PC-3 (cell line): Measurements from ENCODE around the gene TMOD4. TPM values are rescaled to one million over a fixed set of nuclear protein-coding genes. Genes with fewer than 3 reads are reported as not detected.

ENCODE experiments used
- ATAC-seq: fragments of 200-7000 bp; cut with Tn5 transposase; 2 replicates; pipeline ENCODE4 v1.9.1; 2020; ENCODE audit warnings: mild to moderate bottlenecking, moderate library complexity
- BruUV-seq: library from RNA; stranded (reverse); fragments of 400-500 nt; replicated peaks from 2 replicates; lab custom pipeline; 2021; lab: Mats Ljungman, UMichigan
- CTCF ChIA-PET: fragments of 300-600 bp; sonication (Branson Sonifier 250); formaldehyde crosslinking; loops from one replicate; lab custom pipeline; 2022; ENCODE audit warnings: antibody characterized with exemption; lab: Charles Lee
- POLR2A ChIA-PET: fragments of 300-600 bp; sonication (Branson Sonifier 250); formaldehyde crosslinking; loops from one replicate; lab custom pipeline; 2022; ENCODE audit warnings: antibody characterized with exemption; ENCODE audit not compliant: unreplicated experiment; lab: Charles Lee
- DNase-seq: peaks from one replicate; pipeline ENCODE4 v3.0.0-alpha.2; 2015
- H2AFZ ChIP-seq: fragments of 300-600 bp; sonication (generic); 2 replicates; pipeline ENCODE4 v1.6.0; 2016; ENCODE audit warnings: antibody characterized with exemption, low read length
- H3F3A ChIP-seq: fragments of 300-600 bp; sonication (generic); one replicate; pipeline ENCODE4 v1.6.0; 2017; ENCODE audit warnings: antibody characterized with exemption, low read length, control low read depth, mild to moderate bottlenecking; ENCODE audit not compliant: unreplicated experiment
- H3K27ac ChIP-seq: fragments of 300-600 bp; sonication (generic); 2 replicates; pipeline ENCODE4 v1.5.1; 2016; ENCODE audit warnings: mild to moderate bottlenecking, low read length
- H3K27me3 ChIP-seq: fragments of 300-600 bp; sonication (generic); 2 replicates; pipeline ENCODE4 v1.6.1; 2016; ENCODE audit warnings: low read length, mixed read lengths
- H3K36me3 ChIP-seq: fragments of 300-600 bp; sonication (generic); 2 replicates; pipeline ENCODE4 v1.6.1; 2016; ENCODE audit warnings: low read depth, mixed run types, low read length, mixed read lengths
- H3K4me1 ChIP-seq: fragments of 300-600 bp; sonication (generic); 2 replicates; pipeline ENCODE4 v1.5.1; 2016; ENCODE audit warnings: low read length; ENCODE audit not compliant: insufficient read depth
- H3K4me2 ChIP-seq: fragments of 300-600 bp; sonication (generic); 2 replicates; pipeline ENCODE4 v1.6.0; 2016; ENCODE audit warnings: low read length
- H3K4me3 ChIP-seq: fragments of 300-600 bp; sonication (generic); 2 replicates; pipeline ENCODE4 v1.5.1; 2016; ENCODE audit warnings: mild to moderate bottlenecking, low read length, mixed read lengths
- H3K79me2 ChIP-seq: fragments of 300-600 bp; sonication (generic); 2 replicates; pipeline ENCODE4 v1.6.1; 2017; ENCODE audit warnings: low read length, mixed read lengths
- H3K9ac ChIP-seq: fragments of 300-600 bp; sonication (generic); 2 replicates; pipeline ENCODE4 v1.6.0; 2016; ENCODE audit warnings: mild to moderate bottlenecking, low read length
- H3K9me2 ChIP-seq: fragments of 300-600 bp; sonication (generic); replicated peaks from 2 replicates; pipeline ENCODE4 v1.6.1; 2016; ENCODE audit warnings: mixed run types, low read length, mixed read lengths
- H3K9me3 ChIP-seq: fragments of 300-600 bp; sonication (generic); 2 replicates; pipeline ENCODE4 v1.6.1; 2016; ENCODE audit warnings: low read length, mixed read lengths
- H4K20me1 ChIP-seq: fragments of 300-600 bp; sonication (generic); 2 replicates; pipeline ENCODE4 v1.6.1; 2016; ENCODE audit warnings: low read length, mixed read lengths
- EZH2 ChIP-seq: fragments of 300-600 bp; sonication (generic); IDR thresholded peaks from one replicate; pipeline ENCODE4 v1.6.1; 2017; ENCODE audit warnings: antibody characterized with exemption, mild to moderate bottlenecking, low read length; ENCODE audit not compliant: unreplicated experiment
- EZH2phosphoT487 ChIP-seq: fragments of 300-600 bp; sonication (generic); IDR thresholded peaks from 2 replicates; pipeline ENCODE4 v1.6.1; 2018; ENCODE audit warnings: mild to moderate bottlenecking, antibody characterized with exemption, low read length, borderline replicate concordance
- intact Hi-C: fragments of 100-400 bp; cut with micrococcal nuclease; formaldehyde crosslinking; loops from 2 replicates; pipeline ENCODE4 v1.9.0; 2023
- total RNA-seq: library from RNA; depleted of rRNA; stranded (reverse); fragments of >200 nt; gene quantifications from 2 replicates; pipeline ENCODE4 v1.2.3, GENCODE V29; 2014
- TF ChIP-seq, protein P1 (sequence below): fragments of 300-600 bp; sonication (generic); conservative IDR thresholded peaks from 2 replicates; pipeline ENCODE4 v1.5.1; 2017; ENCODE audit warnings: antibody characterized with exemption, low read depth, mild to moderate bottlenecking, low read length

The TMOD4 gene
- total RNA-seq, 1 experiment from 2014 or later = 2.7 TPM

DNA sequence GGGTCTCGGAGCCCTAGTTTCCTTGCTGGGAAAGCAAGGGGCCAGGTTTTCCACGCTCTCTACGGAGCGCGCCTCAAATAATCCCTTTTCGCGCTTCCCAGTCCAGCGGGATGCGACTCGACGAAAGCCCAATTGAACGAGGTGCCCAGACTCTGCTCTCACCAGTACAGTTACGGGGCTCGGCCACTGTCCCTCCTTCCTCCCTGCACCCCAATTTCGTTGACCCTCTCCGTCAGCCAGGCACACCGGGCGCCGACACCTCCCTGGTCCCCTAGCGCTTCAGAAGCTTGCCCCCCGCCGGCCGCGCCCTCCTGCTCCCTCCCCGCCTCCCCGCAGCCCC, 29.7 kb downstream of the TMOD4 start:
- peak overlapping the region; percentile 70 for H3K4me3 ChIP-seq
- no peaks in the 10 kb centered on the region for H3F3A ChIP-seq
- no peaks in the 10 kb centered on the region for H4K20me1 ChIP-seq
- no peak for DNase-seq
- no peaks in the 10 kb centered on the region for H3K9me3 ChIP-seq
- ATAC-seq = no peak
- H2AFZ ChIP-seq = peak overlapping the region; percentile 83
- TF ChIP-seq EZH2phosphoT487 (no peak), EZH2 (no peak)
- ChIA-PET CTCF (no interaction called here), POLR2A (no interaction called here)
- intact Hi-C loops = loop anchor here (5.0 kb wide), 1 partner anchor 44 kb away; no protein-coding TSS in a partner anchor
- no peaks in the 10 kb centered on the region for H3K36me3 ChIP-seq
- H3K9me2 ChIP-seq = no peaks in the 10 kb centered on the region
- no TSS peak for BruUV-seq
- H3K4me2 ChIP-seq = peak overlapping the region; percentile 93
- peaks cover 8% of the 10 kb centered on the region; the same call in 1 of the 2 replicates for H3K4me1 ChIP-seq
- peak overlapping the region; percentile 49 for H3K9ac ChIP-seq
- H3K79me2 ChIP-seq = no peaks in the 10 kb centered on the region
- H3K27me3 ChIP-seq = no peaks in the 10 kb centered on the region
- no peak overlapping the region for H3K27ac ChIP-seq

DNA sequence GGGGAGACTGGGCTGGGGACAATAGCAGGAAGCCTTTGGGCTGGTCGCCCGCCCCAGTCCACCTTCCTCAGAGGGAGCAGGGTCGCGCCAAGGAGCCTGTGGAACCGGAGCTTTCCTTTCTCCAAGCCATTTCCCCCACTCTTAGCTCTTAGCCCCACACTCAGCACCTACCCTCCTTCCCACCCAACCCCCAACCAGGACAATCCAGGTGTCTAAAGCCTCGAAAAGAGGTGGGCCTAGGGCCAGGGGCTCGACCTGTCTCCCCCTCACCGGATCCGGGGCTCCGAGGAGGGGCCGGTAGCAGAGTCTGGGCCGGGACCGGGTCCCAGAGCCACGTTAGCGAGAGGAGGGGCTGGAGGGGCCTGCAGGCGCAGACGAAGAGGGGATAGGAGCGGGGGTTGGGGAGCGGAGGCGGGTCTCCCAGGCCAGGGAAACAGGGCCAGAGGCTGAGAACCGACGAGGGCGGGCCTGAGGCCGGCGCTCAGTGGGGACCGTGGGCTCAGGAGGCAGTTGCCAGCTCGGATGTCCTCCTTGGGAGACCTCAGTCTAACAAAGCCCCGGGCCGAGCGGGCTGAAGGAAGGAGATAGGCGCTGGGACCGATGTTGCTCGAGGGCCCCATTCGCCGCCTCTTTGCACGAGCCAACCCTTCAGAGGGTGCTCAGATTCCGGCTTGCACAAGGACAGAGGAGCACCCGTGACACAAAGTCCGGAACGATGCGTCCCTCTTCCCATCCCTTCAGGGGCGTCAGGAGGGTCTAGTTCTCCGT, 30.3 kb downstream of the TMOD4 start:
- no peak overlapping the region for H3K27ac ChIP-seq
- no peaks in the 10 kb centered on the region for H3K36me3 ChIP-seq
- H3K4me1 ChIP-seq = peaks cover 8% of the 10 kb centered on the region; the same call in 1 of the 2 replicates
- DNase-seq (no peak), ATAC-seq (no peak)
- no peaks in the 10 kb centered on the region for H3F3A ChIP-seq
- POLR2A ChIA-PET = no interaction called here
- no peaks in the 10 kb centered on the region for H3K9me3 ChIP-seq
- H3K9ac ChIP-seq = no peak overlapping the region
- H3K79me2 ChIP-seq = no peaks in the 10 kb centered on the region
- H2AFZ ChIP-seq = no peak overlapping the region
- intact Hi-C loops = loop anchor here (5.0 kb wide), 1 partner anchor 43 kb away; no protein-coding TSS in a partner anchor
- H3K27me3 ChIP-seq = no peaks in the 10 kb centered on the region
- CTCF ChIA-PET = interaction anchor here (0.5 kb wide), 1 partner anchor 71 kb away, joined by 4 read pairs; no protein-coding TSS in a partner anchor
- H3K9me2 ChIP-seq = no peaks in the 10 kb centered on the region
- H4K20me1 ChIP-seq = no peaks in the 10 kb centered on the region
- peak overlapping the region; percentile 70; the same call in 1 of the 2 replicates for H3K4me3 ChIP-seq
- no peak for TF ChIP-seq EZH2phosphoT487
- TF ChIP-seq, protein P1, sequence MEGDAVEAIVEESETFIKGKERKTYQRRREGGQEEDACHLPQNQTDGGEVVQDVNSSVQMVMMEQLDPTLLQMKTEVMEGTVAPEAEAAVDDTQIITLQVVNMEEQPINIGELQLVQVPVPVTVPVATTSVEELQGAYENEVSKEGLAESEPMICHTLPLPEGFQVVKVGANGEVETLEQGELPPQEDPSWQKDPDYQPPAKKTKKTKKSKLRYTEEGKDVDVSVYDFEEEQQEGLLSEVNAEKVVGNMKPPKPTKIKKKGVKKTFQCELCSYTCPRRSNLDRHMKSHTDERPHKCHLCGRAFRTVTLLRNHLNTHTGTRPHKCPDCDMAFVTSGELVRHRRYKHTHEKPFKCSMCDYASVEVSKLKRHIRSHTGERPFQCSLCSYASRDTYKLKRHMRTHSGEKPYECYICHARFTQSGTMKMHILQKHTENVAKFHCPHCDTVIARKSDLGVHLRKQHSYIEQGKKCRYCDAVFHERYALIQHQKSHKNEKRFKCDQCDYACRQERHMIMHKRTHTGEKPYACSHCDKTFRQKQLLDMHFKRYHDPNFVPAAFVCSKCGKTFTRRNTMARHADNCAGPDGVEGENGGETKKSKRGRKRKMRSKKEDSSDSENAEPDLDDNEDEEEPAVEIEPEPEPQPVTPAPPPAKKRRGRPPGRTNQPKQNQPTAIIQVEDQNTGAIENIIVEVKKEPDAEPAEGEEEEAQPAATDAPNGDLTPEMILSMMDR = no peak
- TF ChIP-seq EZH2 = no peak
- BruUV-seq = TSS peak; percentile 27
- peak overlapping the region; percentile 93 for H3K4me2 ChIP-seq

DNA sequence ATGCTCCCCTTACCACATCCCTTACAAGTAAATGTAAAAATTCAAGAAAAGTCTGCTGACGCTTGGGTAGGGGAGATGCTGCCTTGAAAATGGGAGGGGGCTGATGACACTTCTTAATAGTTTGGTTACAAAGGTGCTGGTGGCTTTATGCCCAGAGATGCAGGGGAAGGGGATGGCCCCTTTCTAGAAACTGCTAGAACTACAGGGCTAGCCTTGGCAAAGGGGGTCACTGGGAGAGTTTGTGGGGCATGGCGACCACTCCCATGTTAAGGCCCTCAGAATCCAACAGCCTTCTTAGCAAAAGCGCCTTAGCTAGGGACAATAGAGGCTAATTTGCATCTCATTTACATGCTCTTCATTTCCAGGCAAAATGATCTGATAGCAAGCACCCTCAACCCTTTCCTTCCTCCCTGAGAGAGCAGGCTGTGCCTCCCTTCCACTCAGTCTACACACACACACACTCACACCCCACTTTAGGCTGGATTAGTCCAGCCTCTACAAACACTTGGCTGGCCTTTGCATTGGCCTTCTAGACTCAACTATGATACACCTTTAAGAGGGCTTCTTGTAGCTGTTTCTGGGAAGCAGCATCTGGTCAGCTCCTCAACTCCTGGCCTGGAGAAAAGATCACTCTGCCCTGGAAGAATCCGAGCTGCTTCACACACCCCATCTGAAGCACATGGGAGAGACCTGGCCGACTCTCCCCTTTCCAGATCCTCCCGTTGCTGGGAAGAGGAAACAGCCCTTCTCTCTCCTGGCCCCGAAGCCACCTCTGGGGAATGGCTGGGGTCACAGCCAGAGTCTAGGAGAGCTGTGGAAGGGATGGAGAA, 31.1 kb downstream of the TMOD4 start:
- Histone ChIP-seq H3K27ac (no peak overlapping the region), H3K79me2 (no peaks in the 10 kb centered on the region), H3K4me3 (no peak overlapping the region), H3K9me2 (no peaks in the 10 kb centered on the region), H3K36me3 (no peaks in the 10 kb centered on the region), H3F3A (no peaks in the 10 kb centered on the region), H3K4me1 (peaks cover 8% of the 10 kb centered on the region; the same call in 1 of the 2 replicates), H4K20me1 (no peaks in the 10 kb centered on the region), H3K9ac (no peak overlapping the region), H3K4me2 (no peak overlapping the region), H3K27me3 (no peaks in the 10 kb centered on the region), H2AFZ (no peak overlapping the region), H3K9me3 (no peaks in the 10 kb centered on the region)
- no TSS peak for BruUV-seq
- TF ChIP-seq, protein P1 = no peak
- no peak for TF ChIP-seq EZH2phosphoT487
- TF ChIP-seq EZH2 = no peak
- intact Hi-C loops = loop anchor here (5.0 kb wide), 1 partner anchor 42 kb away; no protein-coding TSS in a partner anchor
- ChIA-PET POLR2A (no interaction called here), CTCF (interaction anchor here (0.5 to 1.7 kb wide), 2 partner anchors 45 to 71 kb away, joined by 4 to 5 read pairs; no protein-coding TSS in a partner anchor)
- DNase-seq (no peak), ATAC-seq (no peak)
